H9 (cell line): Measurements from ENCODE around the gene EEF2K. TPM values are rescaled to one million over a fixed set of nuclear protein-coding genes. Genes with fewer than 3 reads are reported as not detected.
A peak's percentile ranks its signal among the peaks of the same experiment; 100 is the strongest.

Experiments used
- DNase-seq: peaks from one replicate; pipeline ENCODE4 v3.0.0-alpha.2; 2017
- H2AFZ ChIP-seq: one replicate; pipeline ENCODE4 v1.6.1; 2013; ENCODE audit warnings: mild to moderate bottlenecking, low read length, control low read depth, moderate library complexity
- H2AK5ac ChIP-seq: 2 replicates; pipeline ENCODE4 v1.6.1; 2013; ENCODE audit warnings: low read length, control low read depth, mixed read lengths; ENCODE audit not compliant: insufficient read length
- H2BK120ac ChIP-seq: one replicate; pipeline ENCODE4 v1.6.1; 2013; ENCODE audit warnings: low read depth, mild to moderate bottlenecking, low read length, control low read depth, inconsistent platforms; ENCODE audit not compliant: poor library complexity, severe bottlenecking
- H2BK12ac ChIP-seq: 2 replicates; pipeline ENCODE4 v1.6.1; 2013; ENCODE audit warnings: low read length, control low read depth, mixed read lengths, low read depth; ENCODE audit not compliant: insufficient read length
- H2BK15ac ChIP-seq: 2 replicates; pipeline ENCODE4 v1.6.1; 2013; ENCODE audit warnings: low read depth, low read length, control low read depth
- H2BK20ac ChIP-seq: one replicate; pipeline ENCODE4 v1.6.1; 2013; ENCODE audit warnings: low read depth, mild to moderate bottlenecking, low read length, control low read depth, inconsistent platforms; ENCODE audit not compliant: poor library complexity, severe bottlenecking
- H2BK5ac ChIP-seq: 2 replicates; pipeline ENCODE4 v1.6.1; 2013; ENCODE audit warnings: low read length, control low read depth, mixed read lengths; ENCODE audit not compliant: insufficient read length
- H3K14ac ChIP-seq: 2 replicates; pipeline ENCODE4 v1.6.1; 2013; ENCODE audit warnings: low read length, control low read depth; ENCODE audit not compliant: insufficient read depth
- H3K18ac ChIP-seq: 2 replicates; pipeline ENCODE4 v1.6.1; 2013; ENCODE audit warnings: low read depth, mild to moderate bottlenecking, mixed read lengths, low read length, control low read depth; ENCODE audit not compliant: insufficient read length
- H3K23ac ChIP-seq: 2 replicates; pipeline ENCODE4 v1.6.1; 2013; ENCODE audit warnings: low read length, control low read depth, mixed read lengths, low read depth; ENCODE audit not compliant: insufficient read length
- H3K23me2 ChIP-seq: 2 replicates; pipeline ENCODE4 v1.6.1; 2013; ENCODE audit warnings: low read depth, mild to moderate bottlenecking, mixed read lengths, low read length, control low read depth; ENCODE audit not compliant: insufficient read length, poor library complexity, severe bottlenecking
- H3K27ac ChIP-seq: 2 replicates; pipeline ENCODE4 v1.5.1; 2013; ENCODE audit warnings: low read length, control low read depth, mixed read lengths, low read depth; ENCODE audit not compliant: insufficient read length
- H3K27me3 ChIP-seq: 2 replicates; pipeline ENCODE4 v1.6.1; 2013; ENCODE audit warnings: low read length, control low read depth, inconsistent platforms; ENCODE audit not compliant: insufficient read depth
- H3K4ac ChIP-seq: 2 replicates; pipeline ENCODE4 v1.6.1; 2013; ENCODE audit warnings: low read depth, mild to moderate bottlenecking, control low read depth, inconsistent platforms, low read length, moderate library complexity
- H3K4me1 ChIP-seq: 2 replicates; pipeline ENCODE4 v1.6.1; 2013; ENCODE audit warnings: low read length, control low read depth, inconsistent platforms; ENCODE audit not compliant: insufficient read depth
- H3K4me2 ChIP-seq: 2 replicates; pipeline ENCODE4 v1.6.1; 2013; ENCODE audit warnings: low read length, control low read depth, mixed read lengths; ENCODE audit not compliant: insufficient read length, insufficient read depth
- H3K56ac ChIP-seq: 2 replicates; pipeline ENCODE4 v1.6.1; 2013; ENCODE audit warnings: low read depth, mild to moderate bottlenecking, mixed read lengths, low read length, control low read depth; ENCODE audit not compliant: insufficient read length
- H3K79me1 ChIP-seq: 2 replicates; pipeline ENCODE4 v1.6.1; 2013; ENCODE audit warnings: low read depth, mild to moderate bottlenecking, moderate library complexity, low read length, control low read depth, inconsistent platforms; ENCODE audit not compliant: insufficient read depth, poor library complexity, severe bottlenecking
- H3K79me2 ChIP-seq: 2 replicates; pipeline ENCODE4 v1.6.1; 2013; ENCODE audit warnings: low read length, control low read depth, inconsistent platforms; ENCODE audit not compliant: insufficient read depth
- H3K9ac ChIP-seq: 2 replicates; pipeline ENCODE4 v1.6.1; 2013; ENCODE audit warnings: low read length, control low read depth, mixed read lengths; ENCODE audit not compliant: insufficient read length; ENCODE audit errors: extremely low read depth
- H3K9me3 ChIP-seq: one replicate; pipeline ENCODE4 v1.6.1; 2013; ENCODE audit warnings: low read depth, low read length, inconsistent platforms; ENCODE audit not compliant: control insufficient read depth
- H3T11ph ChIP-seq: one replicate; pipeline ENCODE4 v1.6.1; 2013; ENCODE audit warnings: mild to moderate bottlenecking, low read length, control low read depth, inconsistent platforms
- H4K20me1 ChIP-seq: one replicate; pipeline ENCODE4 v1.6.1; 2013; ENCODE audit not compliant: control insufficient read depth, insufficient read length, insufficient read depth
- H4K5ac ChIP-seq: 2 replicates; pipeline ENCODE4 v1.6.1; 2013; ENCODE audit warnings: low read depth, mild to moderate bottlenecking, mixed read lengths, low read length, control low read depth; ENCODE audit not compliant: insufficient read length
- H4K8ac ChIP-seq: replicated peaks from 2 replicates; pipeline ENCODE4 v1.6.1; 2013; ENCODE audit warnings: low read length, control low read depth, mixed read lengths, low read depth; ENCODE audit not compliant: insufficient read length
- H4K91ac ChIP-seq: 2 replicates; pipeline ENCODE4 v1.6.1; 2013; ENCODE audit warnings: low read depth, mild to moderate bottlenecking, moderate library complexity, mixed read lengths, low read length, control low read depth; ENCODE audit not compliant: insufficient read length
- H3K27ac Mint-ChIP-seq, 3 experiments: 2 replicates in 2 of 3; 3 replicates in 1 of 3; pipeline ENCODE4 v1.8.0; 2020 to 2021; ENCODE audit warnings: mixed read lengths in 3 of 3, mild to moderate bottlenecking in 1 of 3, moderate library complexity in 1 of 3
- H3K27me3 Mint-ChIP-seq: 2 replicates; pipeline ENCODE4 v1.8.0; 2021; ENCODE audit warnings: low read depth, mild to moderate bottlenecking, moderate library complexity, mixed read lengths
- H3K36me3 Mint-ChIP-seq, 3 experiments: 2 replicates in 2 of 3; 3 replicates in 1 of 3; pipeline ENCODE4 v1.8.0; 2020 to 2021; ENCODE audit warnings: low read depth in 3 of 3, mixed read lengths in 3 of 3; ENCODE audit not compliant: insufficient read depth in 1 of 3
- H3K4me1 Mint-ChIP-seq, 2 experiments: 2 replicates each; pipeline ENCODE4 v1.8.0; 2020; ENCODE audit warnings: mixed read lengths in 2 of 2
- H3K4me3 Mint-ChIP-seq, 2 experiments: 2 replicates in 1 of 2; 3 replicates in 1 of 2; pipeline ENCODE4 v1.8.0; 2020 to 2021; ENCODE audit warnings: mild to moderate bottlenecking in 2 of 2, mixed read lengths in 2 of 2, moderate library complexity in 1 of 2
- H3K9me3 Mint-ChIP-seq, 2 experiments: 2 replicates in 1 of 2; 3 replicates in 1 of 2; pipeline ENCODE4 v1.8.0; 2020; ENCODE audit warnings: mild to moderate bottlenecking in 2 of 2, mixed read lengths in 2 of 2, moderate library complexity in 1 of 2
- WGBS: extraction: QIAGEN DNeasy Blood & Tissue Kit; methylation state at CpG from one replicate; pipeline ENCODE4 v1.1.7; 2013; ENCODE audit warnings: missing lambda C conversion rate, low lambda C conversion rate, mixed read lengths; ENCODE audit not compliant: insufficient read length; ENCODE audit errors: extremely low coverage; 5-methylcytosine and 5-hydroxymethylcytosine counted together
- total RNA-seq: library from RNA; stranded (reverse); gene quantifications from 2 replicates; pipeline ENCODE4 v1.2.1, GENCODE V29; 2021
- TF ChIP-seq, protein P1 (sequence below): fragments of 200-600 bp; sonication (generic); conservative IDR thresholded peaks from 3 replicates; pipeline ENCODE4 v1.8.0; 2021; ENCODE audit warnings: antibody characterized with exemption, mild to moderate bottlenecking

Gene EEF2K
- total RNA-seq, 1 experiment from 2014 or later, result 20.7 TPM

DNA sequence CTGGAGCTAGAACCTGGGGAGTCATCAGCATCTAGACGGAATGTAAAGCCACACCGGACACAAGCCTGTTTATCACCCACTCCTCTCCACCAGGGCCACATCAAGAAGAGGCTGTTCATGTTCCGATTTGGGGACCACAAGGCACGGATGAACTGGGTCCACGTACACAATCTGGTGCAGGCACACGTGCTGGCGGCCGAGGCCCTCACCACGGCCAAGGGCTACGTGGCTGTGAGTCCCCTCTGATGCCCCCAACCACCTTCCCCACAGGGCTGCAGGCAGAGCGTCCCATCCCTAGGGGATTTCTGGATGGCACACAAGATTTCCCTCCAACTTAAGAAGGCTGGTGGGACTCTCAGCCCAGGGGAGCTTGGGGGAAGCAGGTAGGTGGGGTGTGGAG is 24.7 kb upstream of the EEF2K start:
- Histone ChIP-seq H3K9me3 (no peaks in the 10 kb centered on the region), H3K9ac (no peak overlapping the region), H3K23me2 (no peaks in the 10 kb centered on the region), H3K4me1 (no peaks in the 10 kb centered on the region), H3K4ac (no peak overlapping the region), H2BK120ac (no peak overlapping the region), H2BK15ac (no peak overlapping the region), H3K23ac (no peak overlapping the region), H4K20me1 (no peaks in the 10 kb centered on the region), H3K4me2 (no peak overlapping the region), H2BK20ac (no peak overlapping the region), H3K27me3 (no peaks in the 10 kb centered on the region), H2BK12ac (no peak overlapping the region), H4K5ac (no peak overlapping the region), H3K79me2 (no peaks in the 10 kb centered on the region), H3K14ac (no peak overlapping the region), H3K18ac (no peak overlapping the region), H4K8ac (no peak overlapping the region), H3K56ac (no peak overlapping the region), H2BK5ac (no peak overlapping the region), H3K79me1 (no peaks in the 10 kb centered on the region), H2AK5ac (no peak overlapping the region), H4K91ac (no peak overlapping the region), H2AFZ (no peak overlapping the region), H3T11ph (no peak overlapping the region), H3K27ac (no peak overlapping the region)
- TF ChIP-seq, protein P1, sequence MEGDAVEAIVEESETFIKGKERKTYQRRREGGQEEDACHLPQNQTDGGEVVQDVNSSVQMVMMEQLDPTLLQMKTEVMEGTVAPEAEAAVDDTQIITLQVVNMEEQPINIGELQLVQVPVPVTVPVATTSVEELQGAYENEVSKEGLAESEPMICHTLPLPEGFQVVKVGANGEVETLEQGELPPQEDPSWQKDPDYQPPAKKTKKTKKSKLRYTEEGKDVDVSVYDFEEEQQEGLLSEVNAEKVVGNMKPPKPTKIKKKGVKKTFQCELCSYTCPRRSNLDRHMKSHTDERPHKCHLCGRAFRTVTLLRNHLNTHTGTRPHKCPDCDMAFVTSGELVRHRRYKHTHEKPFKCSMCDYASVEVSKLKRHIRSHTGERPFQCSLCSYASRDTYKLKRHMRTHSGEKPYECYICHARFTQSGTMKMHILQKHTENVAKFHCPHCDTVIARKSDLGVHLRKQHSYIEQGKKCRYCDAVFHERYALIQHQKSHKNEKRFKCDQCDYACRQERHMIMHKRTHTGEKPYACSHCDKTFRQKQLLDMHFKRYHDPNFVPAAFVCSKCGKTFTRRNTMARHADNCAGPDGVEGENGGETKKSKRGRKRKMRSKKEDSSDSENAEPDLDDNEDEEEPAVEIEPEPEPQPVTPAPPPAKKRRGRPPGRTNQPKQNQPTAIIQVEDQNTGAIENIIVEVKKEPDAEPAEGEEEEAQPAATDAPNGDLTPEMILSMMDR, result no peak
- Mint-ChIP-seq H3K4me3 (no peak overlapping the region; a peak in 1 of 5 replicates), H3K4me1 (peaks cover 6 to 7% of the 10 kb centered on the region in 2 experiments), H3K36me3 (no peaks in the 10 kb centered on the region), H3K27me3 (peaks cover 8% of the 10 kb centered on the region), H3K9me3 (no peaks in the 10 kb centered on the region), H3K27ac (peak overlapping the region in 1 of 3 experiments; percentile 39; a peak in 2 of 7 replicates)
- no peak for DNase-seq
- no CpG with 5 or more reads among the region's 11 CpGs for WGBS
